Mesenchymal stem cell (in vitro differentiated cells and primary cell): ENCODE results near the gene IPPK.

Source experiments
- DNase-seq: peaks from one replicate; pipeline ENCODE4 v3.0.0-alpha.2; 2013
- H2AFZ ChIP-seq: one replicate; pipeline ENCODE4 v1.6.1; 2013; ENCODE audit warnings: low read depth, mild to moderate bottlenecking, control low read depth, inconsistent platforms, low read length, moderate library complexity
- H2AK5ac ChIP-seq: 2 replicates; pipeline ENCODE4 v1.6.1; 2013; ENCODE audit warnings: low read length, moderate library complexity, mild to moderate bottlenecking, inconsistent platforms; ENCODE audit not compliant: severe bottlenecking
- H2BK120ac ChIP-seq: one replicate; pipeline ENCODE4 v1.6.1; 2013; ENCODE audit warnings: low read depth, mild to moderate bottlenecking, inconsistent platforms, low read length, moderate library complexity
- H2BK12ac ChIP-seq, 2 experiments: one replicate each; pipeline ENCODE4 v1.6.1; 2013; ENCODE audit warnings: inconsistent platforms in 2 of 2, low read length in 2 of 2, mild to moderate bottlenecking in 2 of 2, moderate library complexity in 2 of 2, control low read depth in 1 of 2
- H2BK15ac ChIP-seq: one replicate; pipeline ENCODE4 v1.6.1; 2013; ENCODE audit warnings: mild to moderate bottlenecking, low read depth, inconsistent platforms; ENCODE audit not compliant: poor library complexity, severe bottlenecking
- H2BK5ac ChIP-seq: 2 replicates; pipeline ENCODE4 v1.6.1; 2013; ENCODE audit warnings: low read depth, mild to moderate bottlenecking, low read length, control low read depth, inconsistent platforms; ENCODE audit not compliant: poor library complexity, severe bottlenecking
- H3K14ac ChIP-seq, 2 experiments: one replicate each; pipeline ENCODE4 v1.6.1; 2013; ENCODE audit warnings: inconsistent platforms in 2 of 2, low read length in 2 of 2, control low read depth in 1 of 2, mild to moderate bottlenecking in 1 of 2, moderate library complexity in 1 of 2
- H3K18ac ChIP-seq, 2 experiments: one replicate each; pipeline ENCODE4 v1.6.1; 2013; ENCODE audit warnings: inconsistent platforms in 2 of 2, low read length in 2 of 2, control low read depth in 1 of 2, low read depth in 1 of 2, mild to moderate bottlenecking in 1 of 2
- H3K23ac ChIP-seq, 2 experiments: one replicate each; pipeline ENCODE4 v1.6.1; 2013; ENCODE audit warnings: inconsistent platforms in 2 of 2, low read length in 2 of 2, mild to moderate bottlenecking in 2 of 2, moderate library complexity in 2 of 2, control low read depth in 1 of 2
- H3K27ac ChIP-seq: 2 replicates; pipeline ENCODE4 v1.5.1; 2013; ENCODE audit warnings: mild to moderate bottlenecking, moderate library complexity, low read length, control low read depth, inconsistent platforms; ENCODE audit not compliant: poor library complexity, severe bottlenecking
- H3K27me3 ChIP-seq, 2 experiments: 2 replicates each; pipeline versions ENCODE4 v1.6.1 to v1.7.0; 2013; ENCODE audit warnings: low read length in 2 of 2, mild to moderate bottlenecking in 2 of 2, moderate library complexity in 2 of 2, control low read depth in 1 of 2, inconsistent platforms in 1 of 2; ENCODE audit not compliant: control insufficient read depth in 1 of 2, insufficient read depth in 1 of 2
- H3K36me3 ChIP-seq, 2 experiments: 2 replicates each; pipeline versions ENCODE4 v1.6.1 to v1.7.0; 2013; ENCODE audit warnings: low read length in 2 of 2, control low read depth in 1 of 2, inconsistent platforms in 1 of 2, low read depth in 1 of 2, mild to moderate bottlenecking in 1 of 2; ENCODE audit not compliant: insufficient read depth in 2 of 2, control insufficient read depth in 1 of 2
- H3K4ac ChIP-seq, 2 experiments: one replicate each; pipeline ENCODE4 v1.6.1; 2013; ENCODE audit warnings: inconsistent platforms in 2 of 2, low read length in 2 of 2, mild to moderate bottlenecking in 2 of 2, moderate library complexity in 2 of 2, control low read depth in 1 of 2, low read depth in 1 of 2
- H3K4me1 ChIP-seq: 2 replicates; pipeline ENCODE4 v1.6.1; 2013; ENCODE audit warnings: low read depth, low read length, control low read depth; ENCODE audit not compliant: control insufficient read depth, insufficient read depth
- H3K4me2 ChIP-seq: 2 replicates; pipeline ENCODE4 v1.6.1; 2013; ENCODE audit warnings: low read length, mild to moderate bottlenecking, inconsistent platforms; ENCODE audit not compliant: poor library complexity, severe bottlenecking
- H3K4me3 ChIP-seq, 2 experiments: 2 replicates each; pipeline versions ENCODE4 v1.5.1 to v1.7.0; 2013; ENCODE audit warnings: low read length in 2 of 2, mild to moderate bottlenecking in 2 of 2, control low read depth in 1 of 2, low read depth in 1 of 2; ENCODE audit not compliant: insufficient read depth in 1 of 2
- H3K79me1 ChIP-seq: replicated peaks from 2 replicates; pipeline ENCODE4 v1.6.1; 2013; ENCODE audit warnings: mild to moderate bottlenecking, control low read depth, low read length, inconsistent platforms; ENCODE audit not compliant: poor library complexity, severe bottlenecking
- H3K9ac ChIP-seq: 2 replicates; pipeline ENCODE4 v1.7.0; 2013; ENCODE audit warnings: mild to moderate bottlenecking, low read length, moderate library complexity
- H3K9me3 ChIP-seq: 2 replicates; pipeline ENCODE4 v1.7.0; 2013; ENCODE audit warnings: mild to moderate bottlenecking, low read length; ENCODE audit not compliant: control insufficient read depth
- H4K8ac ChIP-seq: one replicate; pipeline ENCODE4 v1.6.1; 2013; ENCODE audit warnings: inconsistent platforms, mild to moderate bottlenecking, low read length, moderate library complexity
- H4K91ac ChIP-seq: one replicate; pipeline ENCODE4 v1.6.1; 2013; ENCODE audit warnings: mild to moderate bottlenecking, low read length, inconsistent platforms
- WGBS: methylation state at CpG from one replicate; pipeline ENCODE4 v1.1.7; 2013; ENCODE audit warnings: mixed read lengths; 5-methylcytosine and 5-hydroxymethylcytosine counted together

The IPPK gene

GRCh38 chr9:92617195-92617813, 52.6 kb downstream of the IPPK start:
- H3K4ac ChIP-seq, result no peak overlapping the region
- no peak overlapping the region for H3K18ac ChIP-seq
- H3K4me3 ChIP-seq, result no peak overlapping the region
- 97% methylated on average over 11 of the region's 11 CpGs for WGBS
- H3K79me1 ChIP-seq, result peaks cover 24% of the 10 kb centered on the region
- H3K9me3 ChIP-seq, result no peaks in the 10 kb centered on the region
- H2AK5ac ChIP-seq, result no peak overlapping the region
- no peak overlapping the region for H2AFZ ChIP-seq
- H3K23ac ChIP-seq, result no peak overlapping the region
- H3K27me3 ChIP-seq, result no peaks in the 10 kb centered on the region
- DNase-seq, result no peak
- no peak overlapping the region for H4K91ac ChIP-seq
- H2BK15ac ChIP-seq, result no peak overlapping the region
- H2BK120ac ChIP-seq, result no peak overlapping the region
- H4K8ac ChIP-seq, result no peak overlapping the region
- H3K27ac ChIP-seq, result no peak overlapping the region
- peak overlapping the region; percentile 75 for H3K9ac ChIP-seq
- no peak overlapping the region for H2BK12ac ChIP-seq
- H3K14ac ChIP-seq, result no peak overlapping the region
- no peak overlapping the region for H2BK5ac ChIP-seq
- no peaks in the 10 kb centered on the region for H3K4me1 ChIP-seq
- H3K36me3 ChIP-seq, result peaks cover 60 to 68% of the 10 kb centered on the region in 2 experiments
- H3K4me2 ChIP-seq, result no peak overlapping the region

GRCh38 chr9:92616655-92617111, 53.2 kb downstream of the IPPK start:
- Histone ChIP-seq H3K4me3 (peak overlapping the region in 1 of 2 experiments; percentile 51), H3K23ac (no peak overlapping the region), H2BK5ac (no peak overlapping the region), H2BK12ac (no peak overlapping the region), H3K4ac (no peak overlapping the region), H3K36me3 (peaks cover 66 to 74% of the 10 kb centered on the region in 2 experiments), H2BK15ac (no peak overlapping the region), H4K8ac (no peak overlapping the region), H3K14ac (no peak overlapping the region), H3K9me3 (no peaks in the 10 kb centered on the region), H3K4me2 (no peak overlapping the region), H2AK5ac (no peak overlapping the region), H2AFZ (no peak overlapping the region), H3K18ac (no peak overlapping the region), H3K4me1 (peaks cover 2% of the 10 kb centered on the region), H3K79me1 (peaks cover 24% of the 10 kb centered on the region), H2BK120ac (no peak overlapping the region), H3K27ac (no peak overlapping the region), H4K91ac (no peak overlapping the region), H3K27me3 (no peaks in the 10 kb centered on the region), H3K9ac (peak overlapping the region; percentile 75)
- no peak for DNase-seq
- WGBS, result 96% methylated on average over 9 of the region's 11 CpGs

- H2BK120ac ChIP-seq, result no peak overlapping the region
- no peaks in the 10 kb centered on the region for H3K27me3 ChIP-seq
- peaks cover 71 to 76% of the 10 kb centered on the region in 2 experiments for H3K36me3 ChIP-seq
- WGBS, result 93% methylated on average over 10 of the region's 11 CpGs
- no peak overlapping the region for H2BK12ac ChIP-seq
- no peak overlapping the region for H2BK15ac ChIP-seq
- no peak overlapping the region for H3K18ac ChIP-seq
- H2BK5ac ChIP-seq, result no peak overlapping the region
- H4K8ac ChIP-seq, result no peak overlapping the region
- no peak overlapping the region for H3K14ac ChIP-seq
- peak overlapping the region; percentile 75 for H3K9ac ChIP-seq
- H3K23ac ChIP-seq, result no peak overlapping the region
- H3K4ac ChIP-seq, result no peak overlapping the region
- no peak overlapping the region for H3K27ac ChIP-seq
- peak overlapping the region in 1 of 2 experiments; percentile 51 for H3K4me3 ChIP-seq
- no peaks in the 10 kb centered on the region for H3K9me3 ChIP-seq
- H3K79me1 ChIP-seq, result peaks cover 24% of the 10 kb centered on the region
- peaks cover 2% of the 10 kb centered on the region for H3K4me1 ChIP-seq
- no peak overlapping the region for H2AFZ ChIP-seq
- H2AK5ac ChIP-seq, result no peak overlapping the region
- DNase-seq, result no peak
- H3K4me2 ChIP-seq, result no peak overlapping the region
- H4K91ac ChIP-seq, result no peak overlapping the region
Observed at GRCh38 chr9:92616199-92616641, 53.7 kb downstream of the IPPK start.

- Histone ChIP-seq H3K4me2 (no peak overlapping the region), H2BK5ac (no peak overlapping the region), H2BK15ac (no peak overlapping the region), H3K23ac (no peak overlapping the region), H2BK120ac (no peak overlapping the region), H3K79me1 (peaks cover 23% of the 10 kb centered on the region), H3K4ac (no peak overlapping the region), H3K4me3 (no peak overlapping the region), H3K4me1 (peaks cover 2% of the 10 kb centered on the region), H3K9ac (no peak overlapping the region), H2BK12ac (no peak overlapping the region), H2AFZ (no peak overlapping the region), H4K8ac (no peak overlapping the region), H2AK5ac (no peak overlapping the region), H3K27me3 (no peaks in the 10 kb centered on the region), H3K27ac (no peak overlapping the region), H4K91ac (no peak overlapping the region), H3K36me3 (peaks cover 75 to 77% of the 10 kb centered on the region in 2 experiments), H3K18ac (no peak overlapping the region), H3K9me3 (no peaks in the 10 kb centered on the region), H3K14ac (no peak overlapping the region)
- 98% methylated on average over 11 of the region's 13 CpGs for WGBS
- no peak for DNase-seq
Observed at GRCh38 chr9:92615790-92616189, 54.1 kb downstream of the IPPK start.
